Endothelial cell of umbilical vein (primary cell): ENCODE measurements around the gene ZC4H2. TPM values are rescaled to one million over a fixed set of nuclear protein-coding genes. Genes with fewer than 3 reads are reported as not detected.
"Not testable (repeated sequence)": the region's sequence is repeated elsewhere in the genome, so short reads cannot be mapped to it uniquely, and the experiment has no call there.

Source experiments
- BruUV-seq: library from RNA; stranded (reverse); fragments of 400-500 nt; replicated peaks from 2 replicates; lab custom pipeline; 2021; lab: Mats Ljungman, UMichigan
- CTCF ChIA-PET: fragments of 300-600, 350-600 bp; sonication (Branson Sonifier 250); formaldehyde crosslinking; loops from one replicate; lab custom pipeline; 2021; ENCODE audit warnings: antibody characterized with exemption, inconsistent platforms; lab: Charles Lee
- POLR2A ChIA-PET: fragments of 300-600, 350-600 bp; sonication (Branson Sonifier 250); formaldehyde crosslinking; loops from one replicate; lab custom pipeline; 2021; ENCODE audit warnings: antibody characterized with exemption, inconsistent platforms; lab: Charles Lee
- DNase-seq: peaks from one replicate; pipeline ENCODE4 v3.0.0-alpha.2; 2011; ENCODE audit warnings: low read depth, low spot score
- FAIRE-seq: peaks from 2 replicates; lab custom pipeline; 2011; peaks lifted over from hg19 to GRCh38; lab: Jason Lieb, UNC
- H2AFZ ChIP-seq: 2 replicates; pipeline ENCODE4 v1.6.0; 2012; ENCODE audit warnings: low read depth, low read length, control low read depth, inconsistent platforms
- H3K27ac ChIP-seq: 2 replicates; pipeline ENCODE4 v1.5.1; 2011; ENCODE audit warnings: low read depth, mild to moderate bottlenecking, control low read depth, low read length, moderate library complexity; ENCODE audit not compliant: insufficient read depth
- H3K27me3 ChIP-seq, 2 experiments: 2 replicates each; pipeline versions ENCODE4 v1.6.0 to v1.6.1; 2011; ENCODE audit warnings: low read length in 2 of 2, mixed read lengths in 1 of 2; ENCODE audit not compliant: control insufficient read depth in 2 of 2, insufficient read depth in 2 of 2
- H3K36me3 ChIP-seq, 2 experiments: 2 replicates in 1 of 2; 3 replicates in 1 of 2; pipeline ENCODE4 v1.5.1; 2011; ENCODE audit warnings: low read length in 2 of 2, mild to moderate bottlenecking in 1 of 2, moderate library complexity in 1 of 2; ENCODE audit not compliant: control insufficient read depth in 2 of 2, insufficient read depth in 2 of 2; ENCODE audit errors: extremely low read depth in 1 of 2
- H3K4me1 ChIP-seq: 3 replicates; pipeline ENCODE4 v1.5.1; 2011; ENCODE audit warnings: mild to moderate bottlenecking, low read length; ENCODE audit not compliant: control insufficient read depth, insufficient read depth; ENCODE audit errors: extremely low read depth
- H3K4me2 ChIP-seq: 2 replicates; pipeline ENCODE4 v1.6.1; 2011; ENCODE audit warnings: low read length, control low read depth, mixed read lengths; ENCODE audit not compliant: insufficient read depth
- H3K4me3 ChIP-seq, 3 experiments: fragments of 200-600 bp in 1 of 3; sonication (generic), shearing (Covaris generic) in 1 of 3; replicated peaks in 1 of 3; 2 replicates each; pipeline ENCODE4 v1.5.1; 2011 to 2016; ENCODE audit warnings: control low read depth in 3 of 3, low read length in 3 of 3, mild to moderate bottlenecking in 2 of 3, inconsistent platforms in 1 of 3, low read depth in 1 of 3, moderate library complexity in 1 of 3; ENCODE audit not compliant: insufficient read depth in 1 of 3
- H3K79me2 ChIP-seq: 2 replicates; pipeline ENCODE4 v1.6.0; 2012; ENCODE audit warnings: low read length, inconsistent platforms; ENCODE audit not compliant: control insufficient read depth, insufficient read depth
- H3K9ac ChIP-seq: replicated peaks from 2 replicates; pipeline ENCODE3; 2011; ENCODE audit warnings: low read length, control low read depth; ENCODE audit not compliant: insufficient read depth; ENCODE audit errors: extremely low read depth
- H3K9me1 ChIP-seq: replicated peaks from 3 replicates; pipeline ENCODE4 v1.6.0; 2011; ENCODE audit warnings: mild to moderate bottlenecking, low read length; ENCODE audit not compliant: control insufficient read depth, insufficient read depth; ENCODE audit errors: extremely low read depth
- H3K9me3 ChIP-seq: replicated peaks from 2 replicates; pipeline ENCODE4 v1.5.1; 2012; ENCODE audit warnings: low read length, inconsistent platforms; ENCODE audit not compliant: control insufficient read depth, insufficient read depth
- H4K20me1 ChIP-seq: replicated peaks from 2 replicates; pipeline ENCODE3; 2011; ENCODE audit warnings: mild to moderate bottlenecking, low read length; ENCODE audit not compliant: control insufficient read depth, insufficient read depth; ENCODE audit errors: extremely low read depth
- CTCF ChIP-seq, 2 donors: IDR thresholded peaks; 1 replicate in 1 of 2; 2 replicates in 1 of 2; pipeline ENCODE4 v1.5.1; 2011; ENCODE audit warnings: low read length in 2 of 2, mild to moderate bottlenecking in 2 of 2, moderate library complexity in 2 of 2, control low read depth in 1 of 2, inconsistent platforms in 1 of 2, low read depth in 1 of 2; ENCODE audit not compliant: insufficient read depth in 1 of 2; ENCODE audit errors: extremely low read depth in 1 of 2
- EZH2 ChIP-seq: IDR thresholded peaks from 2 replicates; pipeline ENCODE4 v1.6.1; 2012; ENCODE audit warnings: borderline replicate concordance, low read depth, mild to moderate bottlenecking, moderate library complexity, low read length, inconsistent platforms; ENCODE audit not compliant: severe bottlenecking
- FOS ChIP-seq: IDR thresholded peaks from 2 replicates; pipeline ENCODE4 v1.6.1; 2011; ENCODE audit warnings: mild to moderate bottlenecking, low read length, moderate library complexity, borderline replicate concordance; ENCODE audit not compliant: insufficient read depth
- GATA2 ChIP-seq: IDR thresholded peaks from 2 replicates; pipeline ENCODE4 v1.7.0; 2011; ENCODE audit warnings: low read depth, mild to moderate bottlenecking, moderate library complexity, mixed read lengths, low read length; ENCODE audit not compliant: insufficient read length, insufficient read depth
- JUN ChIP-seq: IDR thresholded peaks from 2 replicates; pipeline ENCODE4 v1.6.1; 2011; ENCODE audit warnings: borderline replicate concordance, low read depth; ENCODE audit not compliant: insufficient read length, insufficient read depth
- MAX ChIP-seq: IDR thresholded peaks from 2 replicates; pipeline ENCODE4 v1.6.1; 2011; ENCODE audit not compliant: insufficient read depth, insufficient read length
- MYC ChIP-seq: IDR thresholded peaks from one replicate; pipeline ENCODE4 v1.6.1; 2011; ENCODE audit warnings: mild to moderate bottlenecking, low read depth, low read length
- POLR2A ChIP-seq: IDR thresholded peaks from 2 replicates; pipeline ENCODE4 v1.6.1; 2012; ENCODE audit warnings: low read depth, mild to moderate bottlenecking, control low read depth, low read length
- POLR2AphosphoS5 ChIP-seq: IDR thresholded peaks from 2 replicates; pipeline ENCODE4 v1.6.1; 2012; ENCODE audit warnings: low read depth, mild to moderate bottlenecking, control low read depth, low read length, moderate library complexity; ENCODE audit not compliant: insufficient read depth
- dilution Hi-C: fragments of 300-500 bp; cut with MboI; formaldehyde crosslinking; loops from one replicate; pipeline ENCODE4 v1.15.0; 2019; ENCODE audit warnings: low sequenced_read_pairs; ENCODE audit not compliant: extremely low pct_ligation_motif_present
- intact Hi-C: fragments of 100-400 bp; cut with micrococcal nuclease; formaldehyde crosslinking; loops from one replicate; pipeline ENCODE4 v1.10.0; 2022
- polyA plus RNA-seq, 4 experiments: library from polyadenylated mRNA; depleted of rRNA in 3 of 4; stranded (reverse) in 3 of 4; unstranded in 1 of 4; fragments of >200 nt; gene quantifications; 2 replicates each; pipeline versions ENCODE4 v1.2.1 to v1.2.3, GENCODE V29; 2011 to 2012; ENCODE audit warnings: missing spikeins in 1 of 4
- total RNA-seq: library from RNA; stranded (reverse); gene quantifications from 2 replicates; pipeline ENCODE4 v1.2.3, GENCODE V29; 2021

Gene ZC4H2
- total and polyA plus RNA-seq, 2 donors (not counting 3 experiments of a cell fraction or from before 2014, with no cell fraction given): 12.8 TPM

- Histone ChIP-seq H3K36me3 (no peaks in the 10 kb centered on the region), H3K27me3 (no peaks in the 10 kb centered on the region), H3K4me3 (no peak overlapping the region), H3K4me1 (no peaks in the 10 kb centered on the region), H4K20me1 (no peaks in the 10 kb centered on the region), H2AFZ (no peak overlapping the region), H3K9ac (no peak overlapping the region), H3K9me1 (no peaks in the 10 kb centered on the region), H3K4me2 (no peak overlapping the region), H3K27ac (no peak overlapping the region), H3K79me2 (no peaks in the 10 kb centered on the region), H3K9me3 (no peaks in the 10 kb centered on the region)
- FAIRE-seq: no peak
- intact Hi-C loops: no loop called here
- CTCF ChIA-PET: no interaction called here
- BruUV-seq: no TSS peak
- TF ChIP-seq JUN: no peak
- no peak for TF ChIP-seq MYC
- no peak for TF ChIP-seq EZH2
- POLR2A ChIA-PET: no interaction called here
- dilution Hi-C loops: no loop called here
- DNase-seq: no peak
Observed at GRCh38 chrX:65014230-65014629, 38.0 kb upstream of the ZC4H2 start.

- Histone ChIP-seq H3K4me2 (no peak overlapping the region), H3K9ac (no peak overlapping the region), H3K79me2 (no peaks in the 10 kb centered on the region), H3K27ac (no peak overlapping the region), H3K9me3 (no peaks in the 10 kb centered on the region), H3K27me3 (no peaks in the 10 kb centered on the region), H3K4me3 (no peak overlapping the region), H3K4me1 (no peaks in the 10 kb centered on the region), H3K36me3 (no peaks in the 10 kb centered on the region), H4K20me1 (no peaks in the 10 kb centered on the region), H3K9me1 (no peaks in the 10 kb centered on the region), H2AFZ (no peak overlapping the region)
- FAIRE-seq (no peak), DNase-seq (no peak)
- dilution Hi-C loops: no loop called here
- ChIA-PET CTCF (no interaction called here), POLR2A (no interaction called here)
- intact Hi-C loops: no loop called here
- BruUV-seq: no TSS peak
- TF ChIP-seq CTCF (IDR thresholded peaks at IDR 0.05; ENCODE audit: extremely low read depth in 1 of 2, insufficient read depth in 1 of 2, low read depth in 1 of 2, low read length in 2 of 2): no peak
- no peak for TF ChIP-seq POLR2A
- TF ChIP-seq MYC: no peak
- no peak for TF ChIP-seq EZH2
- TF ChIP-seq JUN: no peak
- TF ChIP-seq MAX: no peak
- no peak for TF ChIP-seq FOS
- TF ChIP-seq POLR2AphosphoS5: no peak
- TF ChIP-seq GATA2: no peak
Observed at GRCh38 chrX:65009459-65009858, 33.2 kb upstream of the ZC4H2 start.

- FAIRE-seq, DNase-seq, H3K79me2 ChIP-seq, H3K36me3 ChIP-seq, intact Hi-C loops, BruUV-seq, H3K4me1 ChIP-seq, CTCF ChIA-PET, dilution Hi-C loops, H3K4me3 ChIP-seq, H3K9ac ChIP-seq, H2AFZ ChIP-seq, H3K9me1 ChIP-seq, H4K20me1 ChIP-seq, H3K27ac ChIP-seq, H3K4me2 ChIP-seq, H3K27me3 ChIP-seq, POLR2A ChIA-PET, H3K9me3 ChIP-seq: not testable (repeated sequence)
Observed at GRCh38 chrX:65002208-65002607, 26.0 kb upstream of the ZC4H2 start.
